K562 (cell line): ENCODE data around the gene ANK3. TPM values are rescaled to one million over a fixed set of nuclear protein-coding genes. Genes with fewer than 3 reads are reported as not detected.

Experiments
- CXXC5 ChIP-seq: fragments of 250-450 bp; sonication (Bioruptor Pico); IDR thresholded peaks from 2 replicates; pipeline ENCODE4 v1.8.0; 2022; ENCODE audit warnings: inconsistent platforms, mild to moderate bottlenecking, moderate library complexity
- DIDO1 ChIP-seq: fragments of 450-650 bp; IDR thresholded peaks from 2 replicates; pipeline ENCODE4 v1.6.1; 2016; ENCODE audit warnings: low read depth, missing biosample characterization, missing genetic modification characterization
- ESRRB ChIP-seq: fragments of 250-450 bp; sonication (Bioruptor Pico); IDR thresholded peaks from 2 replicates; pipeline ENCODE4 v1.5.0; 2020; ENCODE audit warnings: mild to moderate bottlenecking, moderate library complexity, borderline replicate concordance
- KLF10 ChIP-seq: fragments of 250-450 bp; sonication (Bioruptor Pico); IDR thresholded peaks from 2 replicates; pipeline ENCODE4 v1.6.1; 2021; ENCODE audit warnings: matching md5 sums
- MYNN ChIP-seq, 2 experiments: sonication (generic); formaldehyde crosslinking in 1 of 2; IDR thresholded peaks; 2 replicates each; pipeline versions ENCODE4 v1.5.0 to v1.6.1; 2016 to 2020; ENCODE audit warnings: antibody characterized with exemption in 1 of 2, missing genetic modification reagents in 1 of 2
- RBM17 ChIP-seq: fragments of 200-400 bp; formaldehyde crosslinking; IDR thresholded peaks from 2 replicates; pipeline ENCODE4 v1.6.1; 2017; ENCODE audit warnings: low read depth, mild to moderate bottlenecking, low read length, borderline replicate concordance
- SMAD3 ChIP-seq: fragments of 450-650 bp; formaldehyde crosslinking; conservative IDR thresholded peaks from 2 replicates; pipeline ENCODE4 v1.4.0; 2020; ENCODE audit warnings: mild to moderate bottlenecking
- SPI1 ChIP-seq: IDR thresholded peaks from 2 replicates; pipeline ENCODE4 v1.6.1; 2011; ENCODE audit warnings: low read depth, low read length, control low read depth, borderline replicate concordance
- TEAD4 ChIP-seq, 2 experiments: sonication (generic) in 1 of 2; formaldehyde crosslinking in 1 of 2; IDR thresholded peaks; 2 replicates each; pipeline versions ENCODE4 v1.6.1 to v1.8.0; 2012 to 2022; ENCODE audit warnings: borderline replicate concordance in 1 of 2, inconsistent platforms in 1 of 2, low read length in 1 of 2, mild to moderate bottlenecking in 1 of 2, missing genetic modification reagents in 1 of 2
- TRIM25 ChIP-seq: fragments of 450-650 bp; IDR thresholded peaks from 2 replicates; pipeline ENCODE4 v1.7.0; 2016; ENCODE audit warnings: borderline replicate concordance
- ZBTB8A ChIP-seq: fragments of 450-650 bp; IDR thresholded peaks from 2 replicates; pipeline ENCODE4 v1.6.1; 2018; ENCODE audit warnings: mild to moderate bottlenecking, moderate library complexity; ENCODE audit not compliant: partially characterized antibody
- ZFP1 ChIP-seq: fragments of 450-650 bp; formaldehyde crosslinking; IDR thresholded peaks from 2 replicates; pipeline ENCODE4 v1.4.0; 2020; ENCODE audit warnings: mild to moderate bottlenecking, mixed read lengths
- ZFP36 ChIP-seq: fragments of 150-350 bp; IDR thresholded peaks from 2 replicates; pipeline ENCODE4 v1.6.1; 2018; ENCODE audit warnings: low read length, low read depth; ENCODE audit not compliant: partially characterized antibody
- ZKSCAN8 ChIP-seq: fragments of 200-800 bp; sonication (Bioruptor generic); IDR thresholded peaks from 2 replicates; pipeline ENCODE4 v1.6.1; 2016; ENCODE audit warnings: missing genetic modification characterization, missing compliant biosample characterization
- ZNF197 ChIP-seq: fragments of 200-800 bp; sonication (Bioruptor generic); IDR thresholded peaks from 2 replicates; pipeline ENCODE4 v1.6.1; 2016; ENCODE audit warnings: low read depth, missing genetic modification characterization, missing compliant biosample characterization
- ZNF408 ChIP-seq: fragments of 250-450 bp; sonication (Bioruptor Pico); IDR thresholded peaks from 2 replicates; pipeline ENCODE4 v1.4.0; 2020; ENCODE audit warnings: low read depth, mild to moderate bottlenecking, moderate library complexity
- polyA plus RNA-seq, 8 experiments: library from polyadenylated mRNA; depleted of rRNA in 4 of 8; stranded (reverse) in 5 of 8; unstranded in 3 of 8; fragments of >200 nt; fragmentation: Nextera tagmentation in 2 of 8; fragmentation: Illumina TruSeq in 1 of 8; extraction: Ambion mirVana in 2 of 8; extraction: Trizol in 1 of 8; gene quantifications; 2 replicates each; pipeline versions ENCODE4 v1.2.1 to v1.2.3, GENCODE V29; 2011 to 2014; ENCODE audit warnings: inconsistent platforms in 1 of 8, missing spikeins in 1 of 8
- total RNA-seq, 7 experiments: library from RNA; depleted of rRNA in 6 of 7; stranded (reverse); fragments of >200 nt in 6 of 7; fragmentation: Illumina TruSeq in 2 of 7; extraction: Trizol in 2 of 7; gene quantifications; 2 replicates each; pipeline versions ENCODE4 v1.2.1 to v1.2.3, GENCODE V29; 2011 to 2021; ENCODE audit warnings: low replicate concordance in 1 of 7
- TF ChIP-seq, protein P1 (sequence below), 2 experiments: fragments of 450-650 bp; IDR thresholded peaks; 2 replicates each; pipeline ENCODE4 v1.6.1; 2016; ENCODE audit warnings: mild to moderate bottlenecking in 2 of 2, borderline replicate concordance in 1 of 2, low read depth in 1 of 2, moderate library complexity in 1 of 2
- TF ChIP-seq, protein P2 (sequence below): sonication (generic); formaldehyde crosslinking; IDR thresholded peaks from 2 replicates; pipeline ENCODE4 v1.9.0; 2022; ENCODE audit warnings: mild to moderate bottlenecking, missing genetic modification reagents

Gene ANK3
- total and polyA plus RNA-seq, 9 of the 15 experiments (the other 6 are each of a cell fraction or from before 2014, with no cell fraction given), result 10.0 to 32.3 (median 17.9) TPM

- no peak for TF ChIP-seq TRIM25
- no peak for TF ChIP-seq ZFP36
- TF ChIP-seq RBM17, result no peak
- no peak for TF ChIP-seq ESRRB
- TF ChIP-seq MYNN (IDR thresholded peaks at IDR 0.05), result peak; percentile 55; the same call in 1 of the 2 replicates
- TF ChIP-seq MYNN (CRISPR knock-in tag; IDR thresholded peaks at IDR 0.05), result no peak
- TF ChIP-seq, protein P1, sequence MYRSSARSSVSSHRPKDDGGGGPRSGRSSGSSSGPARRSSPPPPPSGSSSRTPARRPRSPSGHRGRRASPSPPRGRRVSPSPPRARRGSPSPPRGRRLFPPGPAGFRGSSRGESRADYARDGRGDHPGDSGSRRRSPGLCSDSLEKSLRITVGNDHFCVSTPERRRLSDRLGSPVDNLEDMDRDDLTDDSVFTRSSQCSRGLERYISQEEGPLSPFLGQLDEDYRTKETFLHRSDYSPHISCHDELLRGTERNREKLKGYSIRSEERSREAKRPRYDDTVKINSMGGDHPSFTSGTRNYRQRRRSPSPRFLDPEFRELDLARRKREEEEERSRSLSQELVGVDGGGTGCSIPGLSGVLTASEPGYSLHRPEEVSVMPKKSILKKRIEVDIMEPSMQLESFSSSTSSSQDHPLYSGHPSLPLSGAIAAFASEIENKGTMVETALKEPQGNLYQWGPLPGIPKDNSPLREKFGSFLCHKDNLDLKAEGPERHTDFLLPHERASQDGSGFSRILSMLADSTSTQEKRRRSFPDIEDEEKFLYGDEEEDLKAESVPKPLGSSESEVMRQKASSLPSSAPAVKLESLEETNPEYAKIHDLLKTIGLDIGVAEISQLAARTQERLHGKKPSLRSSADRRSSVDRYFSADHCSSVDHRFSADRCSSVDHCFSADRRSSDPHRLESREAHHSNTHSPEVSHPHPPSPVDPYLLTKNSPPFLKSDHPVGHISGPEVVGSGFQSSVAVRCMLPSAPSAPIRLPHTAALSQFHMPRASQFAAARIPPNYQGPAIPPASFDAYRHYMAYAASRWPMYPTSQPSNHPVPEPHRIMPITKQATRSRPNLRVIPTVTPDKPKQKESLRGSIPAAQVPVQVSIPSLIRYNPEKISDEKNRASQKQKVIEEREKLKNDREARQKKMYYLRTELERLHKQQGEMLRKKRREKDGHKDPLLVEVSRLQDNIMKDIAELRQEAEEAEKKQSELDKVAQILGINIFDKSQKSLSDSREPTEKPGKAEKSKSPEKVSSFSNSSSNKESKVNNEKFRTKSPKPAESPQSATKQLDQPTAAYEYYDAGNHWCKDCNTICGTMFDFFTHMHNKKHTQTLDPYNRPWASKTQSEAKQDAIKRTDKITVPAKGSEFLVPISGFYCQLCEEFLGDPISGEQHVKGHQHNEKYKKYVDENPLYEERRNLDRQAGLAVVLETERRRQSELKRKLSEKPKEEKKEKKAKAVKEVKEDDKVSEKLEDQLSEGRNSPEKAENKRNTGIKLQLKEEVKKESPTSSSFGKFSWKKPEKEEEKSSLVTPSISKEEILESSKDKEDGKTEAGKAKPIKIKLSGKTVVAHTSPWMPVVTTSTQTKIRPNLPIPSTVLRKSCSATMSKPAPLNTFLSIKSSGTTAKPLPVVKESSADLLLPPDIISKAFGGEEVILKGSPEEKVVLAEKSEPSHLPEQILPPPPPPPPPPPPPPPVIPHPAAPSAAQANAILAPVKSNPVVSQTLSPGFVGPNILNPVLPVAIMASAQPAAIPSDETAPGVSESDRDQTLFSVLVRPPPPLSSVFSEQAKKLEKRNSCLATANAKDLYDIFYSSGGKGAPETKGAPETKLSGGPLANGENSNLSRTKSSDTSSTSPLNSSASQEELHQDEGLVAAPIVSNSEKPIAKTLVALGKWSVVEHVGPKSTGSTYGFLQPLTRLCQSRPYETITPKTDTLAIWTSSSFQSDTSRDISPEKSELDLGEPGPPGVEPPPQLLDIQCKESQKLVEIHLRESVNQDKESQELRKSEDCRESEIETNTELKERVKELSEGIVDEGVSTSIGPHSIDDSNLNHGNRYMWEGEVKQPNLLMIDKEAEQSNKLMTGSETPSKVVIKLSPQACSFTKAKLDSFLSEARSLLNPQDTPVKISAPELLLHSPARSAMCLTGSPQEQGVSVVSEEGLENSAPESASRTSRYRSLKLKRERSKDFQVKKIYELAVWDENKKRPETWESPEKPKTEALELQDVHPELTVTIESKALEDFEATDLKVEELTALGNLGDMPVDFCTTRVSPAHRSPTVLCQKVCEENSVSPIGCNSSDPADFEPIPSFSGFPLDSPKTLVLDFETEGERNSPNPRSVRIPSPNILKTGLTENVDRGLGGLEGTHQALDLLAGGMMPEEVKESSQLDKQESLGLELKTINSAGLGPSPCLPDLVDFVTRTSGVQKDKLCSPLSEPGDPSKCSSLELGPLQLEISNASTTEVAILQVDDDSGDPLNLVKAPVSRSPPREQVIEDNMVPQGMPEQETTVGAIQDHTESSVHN (IDR thresholded peaks at IDR 0.05; ENCODE audit: borderline replicate concordance in 1 of 2, low read depth in 1 of 2), result no peak
- no peak for TF ChIP-seq ZBTB8A
- no peak for TF ChIP-seq ZFP1 (CRISPR knock-in tag)
- TF ChIP-seq TEAD4 (IDR thresholded peaks at IDR 0.05; ENCODE audit: low read length), result peak; percentile 100
- no peak for TF ChIP-seq TEAD4 (CRISPR knock-in tag; IDR thresholded peaks at IDR 0.05; ENCODE audit: borderline replicate concordance)
- TF ChIP-seq ZNF408, result no peak
- TF ChIP-seq KLF10 (CRISPR knock-in tag), result no peak
- no peak for TF ChIP-seq SPI1
- peak; percentile 69; the same call in 1 of the 2 replicates for TF ChIP-seq DIDO1
- peak; percentile 63; the same call in 1 of the 2 replicates for TF ChIP-seq SMAD3 (CRISPR knock-in tag)
- peak; percentile 87; the same call in 1 of the 2 replicates for TF ChIP-seq ZKSCAN8 (CRISPR knock-in tag)
- peak; percentile 91; the same call in 1 of the 2 replicates for TF ChIP-seq ZNF197
- TF ChIP-seq CXXC5 (CRISPR knock-in tag), result peak; percentile 84
- TF ChIP-seq, protein P2, sequence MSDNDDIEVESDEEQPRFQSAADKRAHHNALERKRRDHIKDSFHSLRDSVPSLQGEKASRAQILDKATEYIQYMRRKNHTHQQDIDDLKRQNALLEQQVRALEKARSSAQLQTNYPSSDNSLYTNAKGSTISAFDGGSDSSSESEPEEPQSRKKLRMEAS (CRISPR knock-in tag), result no peak
Observed at GRCh38 chr10:60262647-60263126, 127.0 kb downstream of the ANK3 start (continued).
